Pancreas (tissue), 10 donors: ENCODE data around the gene FAM53A. TPM values are rescaled to one million over a fixed set of nuclear protein-coding genes. Genes with fewer than 3 reads are reported as not detected.
A peak's percentile ranks its signal among the peaks of the same experiment; 100 is the strongest.

Experiments used
- ATAC-seq, 4 donors: fragments of 200-7000 bp; cut with Tn5 transposase; one replicate each; pipeline versions ENCODE4 v1.8.0 to v1.9.1; 2020; ENCODE audit warnings: mild to moderate bottlenecking in 4 of 4, moderate library complexity in 4 of 4
- DNase-seq, 6 donors: peaks; one replicate each; pipeline ENCODE4 v3.0.0-alpha.2; 2020
- FAIRE-seq: peaks from 2 replicates; lab custom pipeline; 2012; peaks lifted over from hg19 to GRCh38; lab: Jason Lieb, UNC
- H3K27ac ChIP-seq, 4 donors: fragments of 200-600 bp; sonication (generic); 1 replicate in 3 of 4; 2 replicates in 1 of 4; pipeline versions ENCODE4 v1.5.0 to v1.8.0; 2020
- H3K27me3 ChIP-seq, 4 donors: fragments of 200-600 bp; one replicate each; pipeline ENCODE4 v1.8.0; 2021
- H3K36me3 ChIP-seq, 3 donors: fragments of 200-600 bp; sonication (generic) in 1 of 3; one replicate each; pipeline versions ENCODE4 v1.5.0 to v1.8.0; 2020 to 2021
- H3K4me1 ChIP-seq, 3 donors: fragments of 200-600 bp; one replicate each; pipeline ENCODE4 v1.8.0; 2021
- H3K4me3 ChIP-seq, 4 donors: fragments of 200-600 bp; sonication (generic) in 2 of 4; one replicate each; pipeline versions ENCODE4 v1.5.0 to v1.8.0; 2020 to 2021
- H3K9me3 ChIP-seq, 4 donors: fragments of 200-600 bp; one replicate each; pipeline ENCODE4 v1.8.0; 2021
- CTCF ChIP-seq, 4 donors: fragments of 200-600 bp; sonication (generic) in 3 of 4; IDR thresholded peaks; one replicate each; pipeline versions ENCODE4 v1.5.0 to v1.8.0; 2021; ENCODE audit warnings: antibody characterized with exemption in 4 of 4
- WGBS, 2 donors: extraction: QIAGEN DNeasy Blood & Tissue Kit; methylation state at CpG; one replicate each; pipeline ENCODE4 v1.1.7; 2013; 5-methylcytosine and 5-hydroxymethylcytosine counted together
- intact Hi-C, 3 donors: fragments of 100-400 bp; cut with DNase I; formaldehyde crosslinking; loops; one replicate each; pipeline versions ENCODE4 v1.11.1 to v1.14.2; 2022
- polyA plus RNA-seq, 2 donors: library from polyadenylated mRNA; stranded (reverse); fragments of 200-250 nt; gene quantifications; one replicate each; pipeline ENCODE4 v1.2.3, GENCODE V29; 2013
- total RNA-seq, 6 donors: library from RNA; stranded (reverse); fragmentation: NEBNext Ultra II Directional in 4 of 6; extraction: Animal tissue kit (Norgen Biotek cat#: 25700) in 4 of 6; gene quantifications; one replicate each; pipeline versions ENCODE4 v1.2.1 to v1.2.4, GENCODE V29; 2021 to 2023
- donor health status: healthy with polysubstance abuse.
- donor health status: DM: no; HTN: no; CAD: no; lungs with moderate emphysema.
- donor health status: DM: no; HTN: no; CAD: no.
- donor health status: control.
- donor health status: control.
- donor health status: Bipolar disorder and iron deficiency.
- donor health status: DM: yes; HTN: yes; CAD: no.
- donor health status: DM: no; HTN: no; CAD: no.
- donor health status: DM: no; HTN: no; CAD: no.
- donor health status: DM: yes; HTN: yes; CAD: no.

FAM53A gene
- total RNA-seq (1 to 10 TPM in 4 of 6 donors, under 1 TPM in 2; 0.60 to 1.4 (median 1.2) TPM), polyA plus RNA-seq (1 to 10 TPM; 2.4 to 2.7 TPM)

- FAIRE-seq (no peak), DNase-seq (peak in 5 of 6 donors; percentile 88 to 99 (median 94)), ATAC-seq (peak; percentile 92 to 96 (median 94))
- H3K9me3 ChIP-seq, result no peaks in the 10 kb centered on the region
- WGBS, 2 donors, result 1% methylated on average over 46 to 118 of the region's 118 CpGs
- no peaks in the 10 kb centered on the region for H3K27me3 ChIP-seq
- H3K27ac ChIP-seq, result peak within 1 kb of the TSS; percentile 46 to 61 (median 55)
- H3K4me3 ChIP-seq, result peak within 1 kb of the TSS; percentile 47 to 77 (median 55)
- H3K4me1 ChIP-seq, result no peaks in the 10 kb centered on the region
- intact Hi-C loops, result no loop called here
- TF ChIP-seq CTCF (IDR thresholded peaks at IDR 0.05), result no peak
- H3K36me3 ChIP-seq, result no peaks in the 10 kb centered on the region
Observed at GRCh38 chr4:1683736-1684505, at the start of gene FAM53A. Gene FAM53A, minus strand, starts transcription at chr4:1684313. Its CDS starts 15,572 bp downstream, at chr4:1668741.

- H3K9me3 ChIP-seq, result no peaks in the 10 kb centered on the region
- WGBS, 2 donors, result 93 to 98% methylated on average over 10 of the region's 10 CpGs
- no peak overlapping the region for H3K4me3 ChIP-seq
- intact Hi-C loops, result no loop called here
- no peak for TF ChIP-seq CTCF (IDR thresholded peaks at IDR 0.05)
- FAIRE-seq (no peak), DNase-seq (peak in 1 of 6 donors; percentile 19), ATAC-seq (no peak)
- H3K27me3 ChIP-seq, result no peaks in the 10 kb centered on the region
- H3K4me1 ChIP-seq, result peaks cover 0 to 4% (median 0%) of the 10 kb centered on the region in 3 donors
- no peaks in the 10 kb centered on the region for H3K36me3 ChIP-seq
- H3K27ac ChIP-seq, result no peak overlapping the region
Observed at GRCh38 chr4:1732911-1733310, 48.8 kb upstream of the FAM53A start.

GRCh38 chr4:1731180-1731579, 47.1 kb upstream of the FAM53A start:
- H3K4me1 ChIP-seq, result peaks cover 0 to 6% (median 0%) of the 10 kb centered on the region in 3 donors
- no peak overlapping the region for H3K27ac ChIP-seq
- H3K4me3 ChIP-seq, result no peak overlapping the region
- H3K9me3 ChIP-seq, result no peaks in the 10 kb centered on the region
- intact Hi-C loops, result no loop called here
- no peaks in the 10 kb centered on the region for H3K27me3 ChIP-seq
- DNase-seq, result peak in 2 of 6 donors; percentile 26 to 27
- TF ChIP-seq CTCF (IDR thresholded peaks at IDR 0.05), result no peak
- WGBS, 2 donors, result 94 to 95% methylated on average over 10 of the region's 10 CpGs
- H3K36me3 ChIP-seq, result no peaks in the 10 kb centered on the region
- ATAC-seq, result no peak
- no peak for FAIRE-seq

- Histone ChIP-seq H3K27ac (no peak overlapping the region), H3K27me3 (no peaks in the 10 kb centered on the region), H3K4me3 (no peak overlapping the region), H3K36me3 (no peaks in the 10 kb centered on the region), H3K4me1 (peaks cover 0 to 6% (median 0%) of the 10 kb centered on the region in 3 donors), H3K9me3 (no peaks in the 10 kb centered on the region)
- ATAC-seq (no peak), FAIRE-seq (no peak), DNase-seq (peak in 2 of 6 donors; percentile 17 to 55)
- TF ChIP-seq CTCF (IDR thresholded peaks at IDR 0.05), result no peak
- 91 to 96% methylated on average over 16 of the region's 16 CpGs for WGBS, 2 donors
- intact Hi-C loops, result no loop called here
Observed at GRCh38 chr4:1730532-1731135, 46.5 kb upstream of the FAM53A start.
